ENCODE results near the gene RPL7A. TPM values are rescaled to one million over a fixed set of nuclear protein-coding genes. Genes with fewer than 3 reads are reported as not detected.

Gene RPL7A
- 2,877 and 3,258 TPM in 2 replicates for total RNA-seq

GRCh38 chr9:133347985-133348717 lies at the start of gene RPL7A, which contains the start of gene MED22:
Gene RPL7A, plus strand, starts transcription at chr9:133348218. Its CDS starts 26 bp downstream, at chr9:133348244.
Gene MED22, minus strand, starts transcription at chr9:133348131. Its CDS starts 1,469 bp downstream, at chr9:133346662.

GRCh38 chr9:133335924-133336811 lies 11.8 kb upstream of the RPL7A start, which contains the start of gene SURF6:
Gene SURF6, minus strand, starts transcription at chr9:133336188. Its CDS starts 56 bp downstream, at chr9:133336132.

GRCh38 chr9:133356391-133357091 lies 8.5 kb downstream of the RPL7A start, which contains the start of the genes SURF1 and SURF2:
Gene SURF1, minus strand, starts transcription at chr9:133356487. Its CDS starts 34 bp downstream, at chr9:133356453.
Gene SURF2, plus strand, starts transcription at chr9:133356550. Its CDS starts 43 bp downstream, at chr9:133356593.

GRCh38 chr9:133375724-133376654 lies 28.0 kb downstream of the RPL7A start, which contains the start of the genes STKLD1 and SURF4:
Gene STKLD1, plus strand, starts transcription at chr9:133376366. Its CDS starts 108 bp downstream, at chr9:133376474.
Gene SURF4, minus strand, starts transcription at chr9:133376060. Its CDS starts 91 bp downstream, at chr9:133375969.

Other genes starting within 250 kb of the RPL7A start
- gene RALGDS, start 227.0 kb upstream of the RPL7A start, total RNA-seq, result 18.7 and 29.8 TPM in 2 replicates
- gene GBGT1, start 184.3 kb upstream of the RPL7A start, total RNA-seq, result 2.7 TPM in 2 replicates
- not detected in 2 replicates for gene OBP2B, start 139.0 kb upstream of the RPL7A start, total RNA-seq
- gene ABO, start 73.0 kb upstream of the RPL7A start, total RNA-seq, result not detected in 2 replicates
- 13.9 and 23.5 TPM in 2 replicates for gene SURF6, start 12.0 kb upstream of the RPL7A start, total RNA-seq
- 17.7 and 23.4 TPM in 2 replicates for gene MED22, start 87 bp upstream of the RPL7A start, total RNA-seq
- gene SURF1, start 8.3 kb downstream of the RPL7A start, total RNA-seq, result 28.3 and 37.3 TPM in 2 replicates
- gene SURF2, start 8.3 kb downstream of the RPL7A start, total RNA-seq, result 37.2 and 46.6 TPM in 2 replicates
- 194 and 245 TPM in 2 replicates for gene SURF4, start 27.8 kb downstream of the RPL7A start, total RNA-seq
- 0.19 TPM in 1 of 2 replicates, not detected in the other for gene STKLD1, start 28.1 kb downstream of the RPL7A start, total RNA-seq
- gene REXO4, start 69.8 kb downstream of the RPL7A start, total RNA-seq, result 19.5 and 24.7 TPM in 2 replicates
- 0.61 and 0.70 TPM in 2 replicates for gene ADAMTS13, start 74.1 kb downstream of the RPL7A start, total RNA-seq
- gene CACFD1, start 111.8 kb downstream of the RPL7A start, total RNA-seq, result 1.6 and 5.3 TPM in 2 replicates
- 21.6 and 30.5 TPM in 2 replicates for gene SLC2A6, start 130.9 kb downstream of the RPL7A start, total RNA-seq
- not detected in 2 replicates for gene MYMK, start 176.7 kb downstream of the RPL7A start, total RNA-seq
- gene ADAMTSL2, start 186.5 kb downstream of the RPL7A start, total RNA-seq, result not detected in 2 replicates

Measured in hair follicular keratinocyte (primary cell).